HT-29 (cell line): ENCODE measurements around the gene FBN1. TPM values are rescaled to one million over a fixed set of nuclear protein-coding genes. Genes with fewer than 3 reads are reported as not detected.

Experiments
- DNase-seq: peaks from one replicate; pipeline ENCODE4 v3.0.0-alpha.2; 2015; ENCODE audit warnings: low spot score
- total RNA-seq: library from RNA; depleted of rRNA; stranded (reverse); fragments of >200 nt; shearing (Covaris generic); gene quantifications from 2 replicates; pipeline ENCODE4 v1.2.3, GENCODE V29; 2014

Gene FBN1
- total RNA-seq, 1 experiment from 2014 or later = 0.61 TPM

DNA sequence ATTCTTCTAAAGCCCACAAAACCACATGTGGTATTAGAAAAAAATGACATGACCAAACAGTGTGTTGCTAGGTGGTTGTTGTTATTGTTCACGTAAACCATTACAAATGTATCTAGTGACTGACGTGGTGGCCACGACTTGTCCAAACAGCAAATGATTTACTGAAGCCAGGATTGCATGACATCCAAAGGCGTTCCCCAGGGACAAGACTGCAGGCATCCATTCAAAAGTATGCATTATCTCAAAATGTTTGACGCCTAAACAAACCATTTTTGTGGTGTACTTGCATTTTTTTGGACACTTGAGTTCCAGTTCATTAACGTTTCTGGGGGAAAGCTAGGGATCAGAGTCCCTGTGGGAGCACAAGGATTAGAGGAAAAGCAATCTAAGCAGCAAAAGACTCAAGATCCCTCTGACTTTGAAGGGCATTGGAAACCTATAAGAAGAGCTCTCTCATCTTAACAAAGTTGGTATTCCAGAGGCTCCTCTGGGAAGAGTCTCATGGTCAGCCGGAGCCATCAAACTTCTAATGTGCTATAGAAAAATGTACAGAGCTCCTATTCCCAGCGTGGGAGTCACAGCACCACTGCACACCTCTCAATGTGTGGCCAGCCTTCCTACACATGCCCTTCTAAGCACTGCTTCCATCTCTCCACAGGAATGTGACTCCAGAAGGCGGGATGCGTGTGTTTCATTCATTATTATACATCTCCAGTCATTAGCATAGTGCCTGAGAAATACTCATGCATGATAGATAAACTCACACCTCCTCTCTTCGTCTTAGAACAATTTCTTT is 62.9 kb downstream of the FBN1 start:
- DNase-seq = no peak

DNA sequence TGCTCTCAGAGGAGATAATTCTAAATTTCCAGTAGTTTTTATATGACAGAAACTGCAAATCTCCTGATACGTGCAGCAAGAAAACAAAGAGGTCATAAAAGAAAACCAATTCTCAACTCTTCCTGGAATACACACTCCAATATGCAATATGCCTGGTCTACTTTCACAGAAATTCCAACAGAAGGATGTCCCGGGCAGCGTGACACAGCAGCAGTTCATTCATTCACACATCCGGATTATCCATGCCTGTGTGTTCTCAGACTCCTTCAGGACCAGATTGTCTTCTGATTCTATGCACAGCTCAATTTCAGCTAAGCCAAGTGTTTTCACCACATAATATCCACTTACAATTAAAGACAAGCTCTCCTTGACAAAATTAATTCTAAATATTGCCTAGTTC is 64.3 kb downstream of the FBN1 start:
- DNase-seq = no peak

DNA sequence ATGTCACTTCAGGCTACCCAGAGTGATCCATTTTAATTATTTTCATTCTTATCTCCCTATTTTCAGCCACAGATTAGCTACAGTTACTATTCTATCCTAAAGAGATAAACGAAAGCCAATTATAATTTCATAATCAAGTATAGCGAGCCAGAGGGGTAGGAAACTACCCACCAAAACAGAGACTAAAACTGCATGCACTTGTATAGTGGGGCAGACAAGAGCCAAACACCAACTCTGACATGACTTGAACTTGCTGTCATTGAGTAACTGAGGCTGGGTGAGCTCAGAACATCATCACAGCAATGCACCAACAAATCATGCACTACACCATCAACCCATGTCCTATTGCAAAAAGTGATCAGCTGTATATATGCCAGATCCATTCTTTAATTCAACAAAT is 64.8 kb downstream of the FBN1 start:
- DNase-seq = no peak

- DNase-seq = no peak
These were observed 65.4 kb downstream of the FBN1 start for GRCh38 chr15:48579945-48580671.

DNA sequence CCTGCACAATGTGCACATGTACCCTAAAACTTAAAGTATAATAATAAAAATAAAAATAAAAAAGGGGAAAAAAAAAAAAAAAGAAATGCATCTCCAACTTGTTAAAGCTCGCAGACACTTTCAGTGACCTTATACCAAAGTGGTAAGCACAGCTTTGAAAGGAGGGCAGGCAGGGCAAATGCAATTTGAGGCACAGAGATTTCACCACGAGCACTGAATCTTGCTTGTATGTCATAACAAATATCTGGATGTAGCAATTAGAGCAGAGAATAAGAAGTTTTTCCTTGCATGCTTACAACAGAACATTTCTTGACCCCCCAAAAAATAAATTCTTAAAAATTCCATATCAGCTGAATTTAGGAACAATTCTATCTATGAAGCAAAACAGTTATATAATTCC is 66.5 kb downstream of the FBN1 start:
- DNase-seq = no peak

- no peak for DNase-seq
These were observed 68.0 kb downstream of the FBN1 start for GRCh38 chr15:48577469-48577868.

GRCh38 chr15:48574187-48574586 is 71.3 kb downstream of the FBN1 start:
- no peak for DNase-seq

DNA sequence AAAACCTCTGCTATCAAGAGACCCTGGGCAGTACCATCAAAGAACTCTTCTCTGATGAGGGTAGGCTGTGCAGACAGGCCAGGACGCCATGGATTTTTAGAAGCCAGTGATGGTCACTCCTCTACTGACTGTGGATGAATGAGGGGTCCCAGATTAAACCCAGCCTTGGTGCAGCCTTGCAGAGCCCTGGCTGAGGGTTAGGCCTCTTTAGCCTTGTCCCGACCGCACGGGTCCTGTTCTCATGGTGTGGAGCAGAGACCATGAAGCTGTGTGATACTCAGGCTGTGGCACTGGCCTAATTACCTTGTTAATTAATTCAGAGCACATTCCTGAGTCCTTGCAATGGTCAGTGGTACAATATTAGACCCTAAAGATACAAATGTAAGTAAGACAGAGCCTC is 71.7 kb downstream of the FBN1 start:
- no peak for DNase-seq

DNA sequence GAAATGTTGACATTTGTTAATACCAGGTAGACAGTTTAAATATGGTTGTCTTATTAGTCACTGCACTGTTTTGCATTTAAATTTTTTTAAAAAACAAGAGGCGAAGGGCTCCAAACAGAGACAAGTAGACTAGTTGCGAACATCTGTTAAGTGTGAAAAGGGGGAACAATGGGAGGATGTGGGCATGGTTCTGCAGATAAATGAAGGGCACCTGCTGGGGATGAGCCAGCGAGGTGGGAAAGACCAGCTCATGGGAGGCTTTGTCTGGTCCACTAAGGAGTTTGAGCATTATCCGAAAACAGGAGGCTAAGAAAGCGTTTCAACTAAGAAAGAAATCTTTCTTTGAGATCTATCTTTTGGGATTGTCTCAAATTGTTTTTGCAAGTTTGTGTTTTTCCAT is 72.7 kb downstream of the FBN1 start:
- no peak for DNase-seq

DNA sequence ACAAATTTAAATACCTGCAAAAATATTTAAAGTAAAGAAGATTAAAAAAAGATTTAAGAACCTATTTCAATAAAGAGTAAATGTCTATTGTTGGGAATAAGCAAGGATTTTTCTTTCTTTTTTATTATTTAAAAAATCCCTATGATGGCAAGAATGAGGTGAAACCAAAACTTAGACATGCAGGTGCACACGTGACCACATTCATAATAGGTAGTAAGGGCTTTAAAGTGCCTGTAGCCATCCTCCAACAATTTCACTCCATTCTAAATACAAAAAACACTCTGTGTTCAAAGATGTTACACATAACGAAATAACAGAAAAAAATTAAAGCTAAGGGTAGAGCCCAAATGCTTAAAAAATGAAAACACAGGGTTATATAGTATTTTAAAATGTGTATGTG is 74.0 kb downstream of the FBN1 start:
- DNase-seq = no peak

DNA sequence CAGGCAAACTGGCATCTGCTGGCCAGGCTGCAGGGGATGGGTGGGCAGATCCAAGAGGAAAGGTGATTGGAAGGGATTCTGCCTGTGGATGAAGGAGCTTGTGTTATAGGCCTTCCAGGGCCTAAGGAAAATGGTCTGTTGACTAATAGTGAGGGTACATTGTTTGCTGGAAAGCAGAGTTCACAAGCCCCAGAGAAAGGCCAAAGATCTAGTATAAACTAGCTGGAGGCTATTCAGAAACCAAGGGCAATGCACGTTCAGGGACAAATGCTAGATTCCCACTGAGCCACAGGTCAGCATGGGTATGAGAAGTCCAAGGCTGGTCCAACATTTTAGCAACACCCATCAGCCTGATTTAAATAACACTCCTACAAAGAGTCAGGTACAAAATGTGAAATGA is 74.7 kb downstream of the FBN1 start:
- no peak for DNase-seq

DNA sequence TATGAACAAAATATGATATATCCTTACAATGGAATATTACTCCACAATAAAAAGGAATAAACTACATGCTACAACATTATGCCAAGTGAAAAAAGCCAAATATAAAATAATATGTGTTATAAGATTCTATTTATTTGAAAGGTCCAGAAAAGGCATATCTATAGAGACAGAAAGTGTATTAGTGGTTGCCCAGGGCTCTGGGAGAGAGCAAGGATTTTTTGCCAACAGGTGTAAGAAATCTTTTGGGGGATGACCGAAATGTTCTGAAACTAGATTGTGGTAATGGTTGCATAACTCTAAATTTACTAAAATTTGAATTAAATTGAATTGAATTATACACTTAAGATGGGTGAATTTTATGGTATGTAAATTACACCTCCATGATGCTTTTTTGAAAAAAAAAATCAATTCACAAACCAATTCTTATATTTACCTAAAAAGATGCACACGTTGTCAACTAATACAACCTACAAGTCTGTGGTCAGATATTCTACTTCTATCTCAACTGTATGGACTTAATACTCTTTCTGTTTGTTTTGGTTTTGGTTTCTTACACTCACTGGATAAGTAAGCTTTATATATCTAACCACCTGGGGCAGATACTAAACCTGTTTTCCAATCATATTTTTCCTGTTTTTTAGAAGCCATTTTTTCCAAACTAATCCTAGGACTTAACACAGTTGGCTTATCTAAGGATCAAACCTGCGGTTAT is 75.8 kb downstream of the FBN1 start:
- no peak for DNase-seq

- DNase-seq = no peak
These were observed 78.8 kb downstream of the FBN1 start for GRCh38 chr15:48566668-48567067.

GRCh38 chr15:48565560-48566482 is 79.7 kb downstream of the FBN1 start:
- peak; percentile 19 for DNase-seq

DNA sequence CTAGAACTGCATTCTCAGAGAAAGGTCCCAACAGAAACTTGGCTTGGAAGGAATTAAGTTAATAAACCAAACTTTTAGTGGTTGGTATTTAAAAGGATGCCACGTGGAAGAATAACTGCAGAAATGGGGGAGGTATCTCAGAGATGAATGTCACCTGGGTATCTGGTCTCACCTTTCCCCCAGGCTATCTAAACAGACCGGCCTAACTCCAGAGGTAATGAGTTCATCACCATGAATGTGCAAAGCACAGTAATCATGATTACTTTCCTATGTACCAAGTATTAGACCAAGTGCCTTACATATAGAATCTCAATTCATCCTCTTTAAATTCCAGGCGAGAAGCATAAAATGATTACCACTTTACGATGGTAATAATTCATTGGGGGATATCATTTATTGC is 80.8 kb downstream of the FBN1 start:
- DNase-seq = no peak

- DNase-seq = no peak
These were observed 81.6 kb downstream of the FBN1 start for GRCh38 chr15:48563934-48564333.

DNA sequence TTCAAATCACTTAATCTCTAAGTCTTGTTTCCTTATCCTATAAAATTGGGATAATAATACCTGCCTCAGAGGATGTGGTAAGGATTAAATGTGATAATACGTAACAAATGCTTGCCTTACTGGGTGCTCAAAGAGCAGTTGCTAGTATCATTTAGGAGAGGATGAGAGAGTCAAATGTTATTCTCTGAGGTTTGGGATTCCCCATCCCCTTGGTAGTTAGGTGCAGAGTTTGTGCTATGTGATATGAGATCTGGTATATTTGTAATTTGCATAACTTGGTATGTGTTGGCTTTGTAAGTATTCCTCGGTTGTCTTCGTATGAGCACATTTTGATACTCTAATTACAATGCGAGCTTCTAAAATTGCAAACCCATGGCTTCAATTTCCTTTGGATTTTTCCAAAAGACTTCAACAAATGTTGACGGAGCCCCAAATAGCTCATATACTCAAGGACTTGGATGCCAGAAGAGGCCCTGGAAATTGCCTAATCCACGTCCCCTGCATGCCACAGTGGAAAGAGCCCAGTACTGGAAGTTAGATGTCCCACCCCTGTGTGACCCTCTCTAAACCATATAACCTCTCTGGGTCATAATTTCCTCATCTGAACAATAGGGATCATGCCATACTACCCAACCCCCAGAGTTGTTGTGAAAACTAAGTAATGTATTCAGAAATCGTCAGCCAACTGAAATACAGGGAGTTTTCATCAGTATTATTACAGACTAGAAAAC is 85.0 kb downstream of the FBN1 start:
- DNase-seq = no peak

DNA sequence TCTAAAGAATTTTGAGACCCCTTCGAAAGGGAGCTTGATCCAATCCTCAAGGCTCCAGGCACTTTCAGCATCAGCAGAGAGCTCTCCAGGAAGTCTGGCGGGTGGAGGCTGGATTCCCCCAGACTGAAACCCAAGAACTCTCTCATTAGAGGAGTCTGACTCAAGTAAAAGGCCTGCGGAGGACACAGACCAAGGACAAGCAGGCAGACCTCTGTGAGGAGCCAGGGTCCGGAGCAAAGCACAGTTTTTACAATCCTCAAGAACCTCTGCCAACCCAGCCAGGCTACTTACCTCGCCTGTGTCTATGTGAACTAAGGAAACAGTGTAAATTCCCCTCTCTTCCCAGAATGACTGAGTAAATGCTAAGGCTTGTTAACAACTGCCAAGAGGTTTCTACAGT is 86.2 kb downstream of the FBN1 start:
- DNase-seq = no peak

GRCh38 chr15:48558226-48558625 is 87.3 kb downstream of the FBN1 start:
- no peak for DNase-seq

DNA sequence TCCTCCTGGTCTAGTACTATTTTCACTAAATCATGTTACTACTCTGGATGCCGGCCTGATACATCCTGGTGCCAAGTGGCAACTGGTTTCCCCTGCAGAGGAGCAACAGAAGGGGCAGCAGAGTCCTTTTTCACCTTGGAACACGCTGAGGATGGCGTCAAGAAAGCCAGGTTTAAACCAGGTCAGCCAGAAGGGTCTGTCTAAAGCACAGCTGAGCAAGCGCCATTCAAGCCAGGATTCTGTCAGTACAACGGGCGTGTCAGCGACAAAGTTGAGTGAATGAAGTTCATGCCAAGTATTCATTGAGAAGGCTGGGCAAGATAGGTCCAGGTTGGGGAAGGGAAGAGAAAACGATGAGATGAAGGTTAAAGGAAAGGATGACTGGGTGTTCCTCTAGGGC is 88.2 kb downstream of the FBN1 start:
- no peak for DNase-seq
